NOMO-1 (cell line): Measurements from ENCODE around the gene MAPKAPK5.
"Not testable (repeated sequence)": the region's sequence is repeated elsewhere in the genome, so short reads cannot be mapped to it uniquely, and the experiment has no call there.

Experiments used
- DNase-seq, 2 experiments: peaks; one replicate each; lab custom pipeline; 2025; ENCODE audit not compliant: unreplicated experiment in 2 of 2; lab: John Stamatoyannopoulos, UW

The MAPKAPK5 gene

GRCh38 chr12:111841750-111842555 is at the start of gene MAPKAPK5:
Gene MAPKAPK5 (plus strand): TSS chr12:111842228. CDS start chr12:111842734, 506 bp downstream.
- peak; percentile 87 to 91 for DNase-seq

- no peak for DNase-seq
Measured at GRCh38 chr12:111792856-111793235, 49.2 kb upstream of the MAPKAPK5 start.

GRCh38 chr12:111798182-111798581 is 43.8 kb upstream of the MAPKAPK5 start:
- no peak for DNase-seq

- DNase-seq: no peak
Measured at GRCh38 chr12:111799758-111800157, 42.3 kb upstream of the MAPKAPK5 start.

GRCh38 chr12:111803038-111803626 is 38.9 kb upstream of the MAPKAPK5 start:
- no peak for DNase-seq

GRCh38 chr12:111803851-111804250 is 38.2 kb upstream of the MAPKAPK5 start:
- DNase-seq: no peak

GRCh38 chr12:111806304-111806703 is 35.7 kb upstream of the MAPKAPK5 start:
- no peak for DNase-seq

GRCh38 chr12:111807232-111807631 is 34.8 kb upstream of the MAPKAPK5 start:
- no peak for DNase-seq

GRCh38 chr12:111812881-111813741 is 28.9 kb upstream of the MAPKAPK5 start:
- DNase-seq: peak; percentile 59 to 91

- DNase-seq: no peak
Measured at GRCh38 chr12:111816065-111816615, 25.9 kb upstream of the MAPKAPK5 start.

GRCh38 chr12:111816898-111817297 is 25.1 kb upstream of the MAPKAPK5 start:
- DNase-seq: not testable (repeated sequence)

- DNase-seq: no peak
Measured at GRCh38 chr12:111818340-111818739, 23.7 kb upstream of the MAPKAPK5 start.

- no peak for DNase-seq
Measured at GRCh38 chr12:111819191-111820158, 22.6 kb upstream of the MAPKAPK5 start.

- not testable (repeated sequence) for DNase-seq
Measured at GRCh38 chr12:111820828-111821227, 21.2 kb upstream of the MAPKAPK5 start.

GRCh38 chr12:111822886-111823285 is 19.1 kb upstream of the MAPKAPK5 start:
- peak in 1 of 2 experiments; percentile 24 for DNase-seq

- no peak for DNase-seq
Measured at GRCh38 chr12:111823891-111824290, 18.1 kb upstream of the MAPKAPK5 start.

- DNase-seq: peak in 1 of 2 experiments; percentile 36
Measured at GRCh38 chr12:111824312-111824711, 17.7 kb upstream of the MAPKAPK5 start.

GRCh38 chr12:111825509-111825908 is 16.5 kb upstream of the MAPKAPK5 start:
- DNase-seq: no peak

- no peak for DNase-seq
Measured at GRCh38 chr12:111826316-111826715, 15.7 kb upstream of the MAPKAPK5 start.

- peak in 1 of 2 experiments; percentile 45 for DNase-seq
Measured at GRCh38 chr12:111826992-111827391, 15.0 kb upstream of the MAPKAPK5 start.
